RWPE2 (cell line): ENCODE measurements around the gene KIRREL3.

Experiments used
- ATAC-seq: fragments of 200-7000 bp; cut with Tn5 transposase; 3 replicates; pipeline ENCODE4 v1.9.1; 2021; ENCODE audit warnings: low read depth
- DNase-seq: peaks from one replicate; pipeline ENCODE4 v3.0.0-alpha.2; 2020; ENCODE audit warnings: low spot score
- H3K27ac ChIP-seq: fragments of 450-650 bp; 2 replicates; pipeline ENCODE4 v1.5.1; 2017; ENCODE audit warnings: mild to moderate bottlenecking; ENCODE audit not compliant: poor library complexity, severe bottlenecking
- H3K27me3 ChIP-seq: fragments of 250-450 bp; sonication (Bioruptor Pico); 2 replicates; pipeline ENCODE4 v1.5.1; 2021; ENCODE audit warnings: mild to moderate bottlenecking, moderate library complexity; ENCODE audit not compliant: insufficient read depth, poor library complexity, severe bottlenecking
- H3K36me3 ChIP-seq: fragments of 250-450 bp; sonication (Bioruptor Pico); 2 replicates; pipeline ENCODE4 v1.5.1; 2020; ENCODE audit warnings: low read depth, mild to moderate bottlenecking, moderate library complexity
- H3K4me1 ChIP-seq: fragments of 250-450 bp; sonication (Bioruptor Pico); 2 replicates; pipeline ENCODE4 v1.5.1; 2021; ENCODE audit warnings: mild to moderate bottlenecking, moderate library complexity; ENCODE audit not compliant: insufficient read depth, poor library complexity, severe bottlenecking
- H3K4me3 ChIP-seq: fragments of 250-450 bp; sonication (Bioruptor Pico); 2 replicates; pipeline ENCODE4 v1.5.1; 2021; ENCODE audit warnings: mild to moderate bottlenecking, moderate library complexity; ENCODE audit not compliant: severe bottlenecking
- H3K9me3 ChIP-seq: fragments of 250-450 bp; sonication (Bioruptor Pico); 2 replicates; pipeline ENCODE4 v1.5.1; 2021; ENCODE audit warnings: mild to moderate bottlenecking, moderate library complexity; ENCODE audit not compliant: severe bottlenecking
- TF ChIP-seq, protein P1 (sequence below): fragments of 450-650 bp; IDR thresholded peaks from one replicate; pipeline ENCODE4 v1.5.1; 2017; ENCODE audit warnings: mild to moderate bottlenecking, moderate library complexity; ENCODE audit not compliant: poor library complexity, severe bottlenecking

The KIRREL3 gene

DNA sequence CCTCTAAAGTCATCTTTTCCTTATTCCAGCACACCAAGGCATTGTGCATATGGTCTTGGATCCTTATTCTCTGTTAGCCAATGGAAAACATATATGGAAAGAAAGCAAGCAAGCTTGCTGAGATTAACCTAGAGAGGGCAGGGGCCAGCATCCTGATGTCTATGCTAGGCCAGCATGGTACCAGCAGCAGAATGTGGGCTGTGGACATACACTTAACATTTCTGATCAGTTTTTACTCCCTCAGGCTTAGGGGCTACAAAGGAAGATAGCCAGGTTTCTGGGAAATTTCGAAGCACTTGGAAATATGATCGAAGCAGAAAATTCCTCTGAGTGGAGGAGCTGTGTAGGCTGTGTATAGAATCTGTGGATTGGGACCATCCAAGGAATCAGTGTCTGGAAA, 578.1 kb downstream of the KIRREL3 start:
- ATAC-seq (no peak), DNase-seq (no peak)
- H3K27ac ChIP-seq = no peak overlapping the region
- no peaks in the 10 kb centered on the region for H3K36me3 ChIP-seq
- no peaks in the 10 kb centered on the region for H3K4me1 ChIP-seq
- TF ChIP-seq, protein P1, sequence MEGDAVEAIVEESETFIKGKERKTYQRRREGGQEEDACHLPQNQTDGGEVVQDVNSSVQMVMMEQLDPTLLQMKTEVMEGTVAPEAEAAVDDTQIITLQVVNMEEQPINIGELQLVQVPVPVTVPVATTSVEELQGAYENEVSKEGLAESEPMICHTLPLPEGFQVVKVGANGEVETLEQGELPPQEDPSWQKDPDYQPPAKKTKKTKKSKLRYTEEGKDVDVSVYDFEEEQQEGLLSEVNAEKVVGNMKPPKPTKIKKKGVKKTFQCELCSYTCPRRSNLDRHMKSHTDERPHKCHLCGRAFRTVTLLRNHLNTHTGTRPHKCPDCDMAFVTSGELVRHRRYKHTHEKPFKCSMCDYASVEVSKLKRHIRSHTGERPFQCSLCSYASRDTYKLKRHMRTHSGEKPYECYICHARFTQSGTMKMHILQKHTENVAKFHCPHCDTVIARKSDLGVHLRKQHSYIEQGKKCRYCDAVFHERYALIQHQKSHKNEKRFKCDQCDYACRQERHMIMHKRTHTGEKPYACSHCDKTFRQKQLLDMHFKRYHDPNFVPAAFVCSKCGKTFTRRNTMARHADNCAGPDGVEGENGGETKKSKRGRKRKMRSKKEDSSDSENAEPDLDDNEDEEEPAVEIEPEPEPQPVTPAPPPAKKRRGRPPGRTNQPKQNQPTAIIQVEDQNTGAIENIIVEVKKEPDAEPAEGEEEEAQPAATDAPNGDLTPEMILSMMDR = no peak
- H3K9me3 ChIP-seq = no peaks in the 10 kb centered on the region
- no peak overlapping the region for H3K4me3 ChIP-seq
- H3K27me3 ChIP-seq = no peaks in the 10 kb centered on the region

GRCh38 chr11:126421271-126421671, 579.3 kb downstream of the KIRREL3 start:
- Histone ChIP-seq H3K36me3 (no peaks in the 10 kb centered on the region), H3K27me3 (no peaks in the 10 kb centered on the region), H3K27ac (no peak overlapping the region), H3K4me1 (no peaks in the 10 kb centered on the region), H3K9me3 (no peaks in the 10 kb centered on the region), H3K4me3 (no peak overlapping the region)
- no peak for DNase-seq
- no peak for ATAC-seq
- TF ChIP-seq, protein P1 = no peak

- Histone ChIP-seq H3K9me3 (no peaks in the 10 kb centered on the region), H3K4me1 (no peaks in the 10 kb centered on the region), H3K4me3 (no peak overlapping the region), H3K36me3 (no peaks in the 10 kb centered on the region), H3K27ac (no peak overlapping the region), H3K27me3 (no peaks in the 10 kb centered on the region)
- TF ChIP-seq, protein P1 = no peak
- ATAC-seq (no peak), DNase-seq (no peak)
Measured at GRCh38 chr11:126420698-126421256, 579.8 kb downstream of the KIRREL3 start.

GRCh38 chr11:126419801-126420697, 580.5 kb downstream of the KIRREL3 start:
- TF ChIP-seq, protein P1 = no peak
- DNase-seq (no peak), ATAC-seq (no peak)
- Histone ChIP-seq H3K27ac (no peak overlapping the region), H3K4me1 (no peaks in the 10 kb centered on the region), H3K9me3 (no peaks in the 10 kb centered on the region), H3K4me3 (no peak overlapping the region), H3K27me3 (no peaks in the 10 kb centered on the region), H3K36me3 (no peaks in the 10 kb centered on the region)

- ATAC-seq = no peak
- Histone ChIP-seq H3K27me3 (no peaks in the 10 kb centered on the region), H3K4me1 (no peaks in the 10 kb centered on the region), H3K36me3 (peaks cover 4% of the 10 kb centered on the region; the same call in 1 of the 2 replicates), H3K4me3 (no peak overlapping the region), H3K27ac (no peak overlapping the region), H3K9me3 (no peaks in the 10 kb centered on the region)
- TF ChIP-seq, protein P1 = no peak
- DNase-seq = no peak
Measured at GRCh38 chr11:126418887-126419286, 581.7 kb downstream of the KIRREL3 start.
